ENCODE measurements around the gene ENTPD7. TPM values are rescaled to one million over a fixed set of nuclear protein-coding genes. Genes with fewer than 3 reads are reported as not detected.

Gene ENTPD7
- total and polyA plus RNA-seq, 10 of the 15 experiments (the other 5 are each of a cell fraction or from before 2014, with no cell fraction given), result 0.73 to 6.7 (median 5.2) TPM

- TF ChIP-seq CTCF (IDR thresholded peaks at IDR 0.05 in 2 of 3, conservative IDR thresholded peaks at IDR 0.05 in 1 of 3; ENCODE audit: control insufficient read depth in 2 of 3, extremely low read depth in 1 of 3, insufficient read depth in 1 of 3, low read depth in 3 of 3, low read length in 3 of 3), result no peak
- no peak for TF ChIP-seq CBX3 (IDR thresholded peaks at IDR 0.05; ENCODE audit: borderline replicate concordance, low read depth)
- TF ChIP-seq IKZF1 (conservative IDR thresholded peaks at IDR 0.05), result peak; percentile 86
- peak; percentile 43; the same call in 2 of the 3 replicates for TF ChIP-seq POU2F2 (IDR thresholded peaks at IDR 0.05; ENCODE audit: borderline replicate concordance, low read depth, low read length)
- TF ChIP-seq DPF2 (IDR thresholded peaks at IDR 0.05), result peak; percentile 59; the same call in 1 of the 2 replicates
- peak; percentile 65; the same call in 1 of the 2 replicates for TF ChIP-seq YY1 (IDR thresholded peaks at IDR 0.05; ENCODE audit: low read depth, low read length)
- TF ChIP-seq CBX5 (IDR thresholded peaks at IDR 0.05; ENCODE audit: low read depth), result peak; percentile 73; the same call in 1 of the 2 replicates
- peak; percentile 85 for TF ChIP-seq POLR2AphosphoS5 (IDR thresholded peaks at IDR 0.05; ENCODE audit: low read length)
- TF ChIP-seq WRNIP1 (IDR thresholded peaks at IDR 0.05; ENCODE audit: borderline replicate concordance, low read depth, low read length), result no peak
- TF ChIP-seq HDAC2 (IDR thresholded peaks at IDR 0.05), result no peak
- no peak for TF ChIP-seq TARDBP (IDR thresholded peaks at IDR 0.05; ENCODE audit: borderline replicate concordance)
- TF ChIP-seq ZBED1 (IDR thresholded peaks at IDR 0.05; ENCODE audit: borderline replicate concordance), result no peak
- TF ChIP-seq POLR2A (IDR thresholded peaks at IDR 0.05; ENCODE audit: low read depth, low read length), result peak; percentile 89
- no peak for TF ChIP-seq ELK1 (IDR thresholded peaks at IDR 0.05; ENCODE audit: low read depth, low read length)
- TF ChIP-seq BCLAF1 (IDR thresholded peaks at IDR 0.05), result no peak
- TF ChIP-seq RAD51 (IDR thresholded peaks at IDR 0.05), result no peak
- no peak for TF ChIP-seq MEF2A (IDR thresholded peaks at IDR 0.05; ENCODE audit: insufficient read depth, low read depth, low read length)
- TF ChIP-seq CHD4 (IDR thresholded peaks at IDR 0.05), result no peak
- peak; percentile 60 for TF ChIP-seq RELA (IDR thresholded peaks at IDR 0.05; ENCODE audit: borderline replicate concordance, partially characterized antibody)
- no peak for TF ChIP-seq ATF2 (IDR thresholded peaks at IDR 0.05; ENCODE audit: low read length)
- no peak for TF ChIP-seq SUPT20H (IDR thresholded peaks at IDR 0.05; ENCODE audit: borderline replicate concordance, control insufficient read depth, low read depth, low read length)
- no peak for TF ChIP-seq IRF3 (IDR thresholded peaks at IDR 0.05)
- TF ChIP-seq POLR2AphosphoS2 (IDR thresholded peaks at IDR 0.05; ENCODE audit: low read depth, low read length), result 0 out of 2 replicates have a peak, but pooled peaks have one; percentile 26
These were observed 38.4 kb upstream of the ENTPD7 start (continued) for GRCh38 chr10:99620711-99621453.
